Naive thymus-derived CD8-positive, alpha-beta T cell (primary cell): ENCODE measurements around the gene XDH. TPM values are rescaled to one million over a fixed set of nuclear protein-coding genes. Genes with fewer than 3 reads are reported as not detected.

ENCODE experiments used
- ATAC-seq, 2 donors: fragments of 150-1000 bp; cut with Tn5 transposase in 1 of 2; sonication (Bioruptor Pico), chemical (Tn5 transposase) in 1 of 2; 1 replicate in 1 of 2; 2 replicates in 1 of 2; pipeline ENCODE4 v1.10.0; 2021; ENCODE audit warnings: mild to moderate bottlenecking in 2 of 2, moderate library complexity in 2 of 2
- POLR2A ChIA-PET: fragments of 350-600 bp; sonication (Branson Sonifier 250); formaldehyde crosslinking; loops from one replicate; lab custom pipeline; 2021; ENCODE audit warnings: antibody characterized with exemption; lab: Charles Lee
- DNase-seq, 10 donors: peaks; one replicate each; pipeline versions ENCODE4 v3.0.0 to v3.0.0-alpha.2; 2020 to 2022
- H3K27ac Mint-ChIP-seq, 10 donors: one replicate each; pipeline ENCODE4 v1.8.0; 2020 to 2022; ENCODE audit warnings: mild to moderate bottlenecking in 10 of 10, mixed read lengths in 10 of 10, moderate library complexity in 4 of 10, inconsistent platforms in 1 of 10
- H3K27me3 Mint-ChIP-seq, 5 donors: one replicate each; pipeline ENCODE4 v1.8.0; 2021 to 2022; ENCODE audit warnings: mixed read lengths in 5 of 5
- H3K36me3 Mint-ChIP-seq, 3 donors: one replicate each; pipeline ENCODE4 v1.8.0; 2020 to 2022; ENCODE audit warnings: mixed read lengths in 3 of 3, mild to moderate bottlenecking in 2 of 3, inconsistent platforms in 1 of 3
- H3K4me1 Mint-ChIP-seq, 4 donors: one replicate each; pipeline ENCODE4 v1.8.0; 2021 to 2022; ENCODE audit warnings: mixed read lengths in 4 of 4
- H3K4me3 Mint-ChIP-seq, 10 donors: one replicate each; pipeline ENCODE4 v1.8.0; 2020 to 2022; ENCODE audit warnings: mild to moderate bottlenecking in 10 of 10, mixed read lengths in 10 of 10, moderate library complexity in 6 of 10, inconsistent platforms in 1 of 10
- H3K9me3 Mint-ChIP-seq, 9 donors: one replicate each; pipeline ENCODE4 v1.8.0; 2020 to 2022; ENCODE audit warnings: mixed read lengths in 9 of 9, mild to moderate bottlenecking in 3 of 9, inconsistent platforms in 1 of 9, moderate library complexity in 1 of 9
- polyA plus RNA-seq, 3 donors: library from polyadenylated mRNA; unstranded; fragments of 300-500 nt; fragmentation: Illumina TruSeq; gene quantifications; one replicate each; pipeline ENCODE4 v1.2.3, GENCODE V29; 2021
- total RNA-seq, 8 experiments: library from RNA in 2 of 8; stranded (reverse) in 2 of 8; gene quantifications; one replicate each; pipeline ENCODE4 v1.2.3 and lab custom pipeline; 2021 to 2026

The XDH gene
- total and polyA plus RNA-seq, 5 experiments from 2014 or later = not detected

GRCh38 chr2:31353179-31353578 lies 61.4 kb downstream of the XDH start:
- Mint-ChIP-seq H3K36me3 (peaks cover 0 to 16% (median 0%) of the 10 kb centered on the region in 3 donors), H3K4me3 (no peak overlapping the region), H3K9me3 (peaks cover 0 to 10% (median 3%) of the 10 kb centered on the region in 9 donors), H3K4me1 (no peaks in the 10 kb centered on the region), H3K27me3 (peaks cover 16 to 56% (median 43%) of the 10 kb centered on the region in 5 donors), H3K27ac (no peak overlapping the region)
- ATAC-seq = no peak
- POLR2A ChIA-PET = no interaction called here
- DNase-seq = no peak

- POLR2A ChIA-PET = no interaction called here
- H3K36me3 Mint-ChIP-seq = peaks cover 0 to 11% (median 0%) of the 10 kb centered on the region in 3 donors
- no peaks in the 10 kb centered on the region for H3K4me1 Mint-ChIP-seq
- H3K4me3 Mint-ChIP-seq = no peak overlapping the region
- H3K9me3 Mint-ChIP-seq = peaks cover 0 to 5% (median 0%) of the 10 kb centered on the region in 9 donors
- no peak for DNase-seq
- H3K27ac Mint-ChIP-seq = no peak overlapping the region
- ATAC-seq = no peak
- H3K27me3 Mint-ChIP-seq = peaks cover 11 to 43% (median 24%) of the 10 kb centered on the region in 5 donors
Measured at GRCh38 chr2:31349684-31350083, 64.9 kb downstream of the XDH start.

- POLR2A ChIA-PET = no interaction called here
- Mint-ChIP-seq H3K4me3 (no peak overlapping the region), H3K9me3 (peaks cover 0 to 4% (median 0%) of the 10 kb centered on the region in 9 donors), H3K4me1 (no peaks in the 10 kb centered on the region), H3K27me3 (peaks cover 11 to 38% (median 20%) of the 10 kb centered on the region in 5 donors), H3K27ac (no peak overlapping the region), H3K36me3 (peaks cover 0 to 8% (median 0%) of the 10 kb centered on the region in 3 donors)
- no peak for ATAC-seq
- DNase-seq = no peak
Measured at GRCh38 chr2:31349160-31349559, 65.4 kb downstream of the XDH start.

- no peak overlapping the region for H3K27ac Mint-ChIP-seq
- H3K36me3 Mint-ChIP-seq = peaks cover 0 to 8% (median 0%) of the 10 kb centered on the region in 3 donors
- H3K4me1 Mint-ChIP-seq = no peaks in the 10 kb centered on the region
- H3K27me3 Mint-ChIP-seq = peaks cover 8 to 36% (median 17%) of the 10 kb centered on the region in 5 donors
- POLR2A ChIA-PET = no interaction called here
- no peak overlapping the region for H3K4me3 Mint-ChIP-seq
- no peak for DNase-seq
- H3K9me3 Mint-ChIP-seq = peaks cover 0 to 3% (median 0%) of the 10 kb centered on the region in 9 donors
- no peak for ATAC-seq
Measured at GRCh38 chr2:31348618-31349017, 65.9 kb downstream of the XDH start.

- Mint-ChIP-seq H3K36me3 (peaks cover 0 to 8% (median 0%) of the 10 kb centered on the region in 3 donors), H3K4me3 (no peak overlapping the region), H3K27me3 (peaks cover 5 to 35% (median 14%) of the 10 kb centered on the region in 5 donors), H3K27ac (no peak overlapping the region), H3K4me1 (no peaks in the 10 kb centered on the region), H3K9me3 (no peaks in the 10 kb centered on the region)
- POLR2A ChIA-PET = no interaction called here
- ATAC-seq = no peak
- no peak for DNase-seq
Measured at GRCh38 chr2:31347750-31348149, 66.8 kb downstream of the XDH start.

GRCh38 chr2:31347319-31347718 lies 67.2 kb downstream of the XDH start:
- H3K9me3 Mint-ChIP-seq = no peaks in the 10 kb centered on the region
- no peak for ATAC-seq
- H3K27ac Mint-ChIP-seq = no peak overlapping the region
- no peak for DNase-seq
- H3K4me1 Mint-ChIP-seq = no peaks in the 10 kb centered on the region
- peaks cover 0 to 4% (median 0%) of the 10 kb centered on the region in 3 donors for H3K36me3 Mint-ChIP-seq
- POLR2A ChIA-PET = no interaction called here
- H3K27me3 Mint-ChIP-seq = peaks cover 5 to 31% (median 11%) of the 10 kb centered on the region in 5 donors
- H3K4me3 Mint-ChIP-seq = no peak overlapping the region

GRCh38 chr2:31344447-31344846 lies 70.1 kb downstream of the XDH start:
- peaks cover 0 to 24% (median 7%) of the 10 kb centered on the region in 5 donors for H3K27me3 Mint-ChIP-seq
- no peaks in the 10 kb centered on the region for H3K9me3 Mint-ChIP-seq
- ATAC-seq (no peak), DNase-seq (no peak)
- POLR2A ChIA-PET = no interaction called here
- no peaks in the 10 kb centered on the region for H3K4me1 Mint-ChIP-seq
- H3K27ac Mint-ChIP-seq = no peak overlapping the region
- H3K4me3 Mint-ChIP-seq = no peak overlapping the region
- H3K36me3 Mint-ChIP-seq = no peaks in the 10 kb centered on the region

- ATAC-seq (no peak), DNase-seq (no peak)
- Mint-ChIP-seq H3K36me3 (no peaks in the 10 kb centered on the region), H3K27ac (no peak overlapping the region), H3K4me1 (no peaks in the 10 kb centered on the region), H3K9me3 (no peaks in the 10 kb centered on the region), H3K4me3 (no peak overlapping the region), H3K27me3 (peaks cover 0 to 15% (median 7%) of the 10 kb centered on the region in 5 donors)
- POLR2A ChIA-PET = no interaction called here
Measured at GRCh38 chr2:31341351-31341750, 73.2 kb downstream of the XDH start.

GRCh38 chr2:31339696-31340095 lies 74.8 kb downstream of the XDH start:
- H3K27me3 Mint-ChIP-seq = peaks cover 1 to 9% (median 2%) of the 10 kb centered on the region in 5 donors
- POLR2A ChIA-PET = no interaction called here
- H3K4me3 Mint-ChIP-seq = no peak overlapping the region
- no peak overlapping the region for H3K27ac Mint-ChIP-seq
- no peaks in the 10 kb centered on the region for H3K4me1 Mint-ChIP-seq
- H3K9me3 Mint-ChIP-seq = no peaks in the 10 kb centered on the region
- no peaks in the 10 kb centered on the region for H3K36me3 Mint-ChIP-seq
- no peak for ATAC-seq
- no peak for DNase-seq

GRCh38 chr2:31337860-31338259 lies 76.7 kb downstream of the XDH start:
- no peaks in the 10 kb centered on the region for H3K9me3 Mint-ChIP-seq
- POLR2A ChIA-PET = interaction anchor here (0.7 kb wide), 1 partner anchor 621 kb away, joined by 7 read pairs; no protein-coding TSS in a partner anchor
- H3K4me3 Mint-ChIP-seq = no peak overlapping the region
- DNase-seq (no peak), ATAC-seq (no peak)
- no peak overlapping the region for H3K27ac Mint-ChIP-seq
- no peaks in the 10 kb centered on the region for H3K36me3 Mint-ChIP-seq
- peaks cover 0 to 9% (median 2%) of the 10 kb centered on the region in 5 donors for H3K27me3 Mint-ChIP-seq
- H3K4me1 Mint-ChIP-seq = no peaks in the 10 kb centered on the region

GRCh38 chr2:31337197-31337596 lies 77.3 kb downstream of the XDH start:
- H3K9me3 Mint-ChIP-seq = no peaks in the 10 kb centered on the region
- peaks cover 0 to 9% (median 2%) of the 10 kb centered on the region in 5 donors for H3K27me3 Mint-ChIP-seq
- ATAC-seq = no peak
- H3K4me1 Mint-ChIP-seq = no peaks in the 10 kb centered on the region
- POLR2A ChIA-PET = no interaction called here
- no peak overlapping the region for H3K4me3 Mint-ChIP-seq
- no peaks in the 10 kb centered on the region for H3K36me3 Mint-ChIP-seq
- no peak overlapping the region for H3K27ac Mint-ChIP-seq
- DNase-seq = no peak

GRCh38 chr2:31335921-31336585 lies 78.5 kb downstream of the XDH start:
- Mint-ChIP-seq H3K27me3 (peaks cover 0 to 11% (median 2%) of the 10 kb centered on the region in 5 donors), H3K36me3 (no peaks in the 10 kb centered on the region), H3K9me3 (no peaks in the 10 kb centered on the region), H3K4me3 (no peak overlapping the region), H3K27ac (no peak overlapping the region), H3K4me1 (no peaks in the 10 kb centered on the region)
- DNase-seq = no peak
- no peak for ATAC-seq
- POLR2A ChIA-PET = no interaction called here

- DNase-seq (no peak), ATAC-seq (no peak)
- H3K4me3 Mint-ChIP-seq = no peak overlapping the region
- no peaks in the 10 kb centered on the region for H3K4me1 Mint-ChIP-seq
- POLR2A ChIA-PET = no interaction called here
- no peak overlapping the region for H3K27ac Mint-ChIP-seq
- peaks cover 0 to 12% (median 2%) of the 10 kb centered on the region in 5 donors for H3K27me3 Mint-ChIP-seq
- H3K36me3 Mint-ChIP-seq = no peaks in the 10 kb centered on the region
- H3K9me3 Mint-ChIP-seq = no peaks in the 10 kb centered on the region
Measured at GRCh38 chr2:31334311-31335026, 80.1 kb downstream of the XDH start.
